Measurements from ENCODE around the gene GLRX.

DNA sequence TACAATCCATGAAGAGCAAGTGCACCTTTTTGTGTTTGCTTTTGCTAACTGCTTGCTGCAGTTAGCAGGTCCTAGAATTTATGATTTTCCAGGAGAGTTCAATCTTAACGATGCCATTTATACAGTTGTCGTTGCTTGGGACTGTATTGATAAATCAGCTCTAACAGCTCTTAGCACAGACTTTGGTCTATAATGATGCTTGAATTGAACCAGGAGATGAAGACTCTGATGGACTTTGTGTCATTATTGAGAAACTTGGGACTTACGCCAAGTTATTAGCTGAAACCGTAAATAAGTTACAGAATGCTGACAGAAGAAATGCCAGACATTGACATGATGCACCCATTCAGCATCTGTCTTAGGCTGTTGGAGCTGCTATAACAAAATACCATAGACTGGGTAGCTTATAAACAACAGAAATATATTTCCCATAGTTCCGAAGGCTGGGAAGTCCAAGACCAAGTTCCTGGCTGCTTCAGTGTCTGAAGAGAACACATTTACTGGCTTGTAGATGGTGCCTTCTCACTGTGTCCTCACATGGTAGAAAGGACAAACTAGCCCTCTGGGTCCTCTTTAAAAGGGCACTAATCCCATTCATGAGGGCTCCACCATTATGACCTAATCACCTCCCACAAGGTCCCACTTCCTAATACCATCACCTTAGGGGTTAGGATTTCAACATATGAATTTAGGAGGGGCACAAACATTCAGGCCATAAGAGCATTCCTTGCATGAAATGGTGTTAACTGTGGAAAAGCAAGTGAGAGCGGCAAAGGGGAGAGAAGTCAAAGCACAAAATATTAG, 17.6 kb downstream of the GLRX start:
- TF ChIP-seq CTCF (IDR thresholded peaks at IDR 0.05; ENCODE audit: insufficient read depth, low read length) (no peak), POLR2AphosphoS5 (IDR thresholded peaks at IDR 0.05; ENCODE audit: low read depth) (no peak), GABPA (IDR thresholded peaks at IDR 0.05; ENCODE audit: low read depth) (no peak)
